Breast epithelium (tissue), 4 donors: ENCODE results near the gene PLA2G7. TPM values are rescaled to one million over a fixed set of nuclear protein-coding genes. Genes with fewer than 3 reads are reported as not detected.
"Not testable (repeated sequence)": the region's sequence is repeated elsewhere in the genome, so short reads cannot be mapped to it uniquely, and the experiment has no call there.

Source experiments
- DNase-seq, 2 donors: peaks; one replicate each; pipeline ENCODE4 v3.0.0-alpha.2; 2019; ENCODE audit warnings: low spot score in 2 of 2
- H3K27ac ChIP-seq, 2 donors: fragments of 200-600 bp; sonication (generic) in 1 of 2; one replicate each; pipeline ENCODE4 v1.5.1; 2016 to 2019; ENCODE audit warnings: mild to moderate bottlenecking in 1 of 2
- H3K27me3 ChIP-seq, 2 donors: fragments of 200-600 bp; sonication (generic) in 1 of 2; one replicate each; pipeline versions ENCODE4 v1.5.1 to v1.6.0; 2017 to 2019; ENCODE audit warnings: control low read depth in 1 of 2, mild to moderate bottlenecking in 1 of 2
- H3K36me3 ChIP-seq: fragments of 200-600 bp; one replicate; pipeline ENCODE4 v1.5.1; 2019
- H3K4me1 ChIP-seq, 2 donors: fragments of 200-600 bp; sonication (generic); one replicate each; pipeline ENCODE4 v1.5.1; 2016 to 2019; ENCODE audit warnings: control low read depth in 1 of 2
- H3K4me3 ChIP-seq, 3 donors: fragments of 200-600 bp; sonication (generic); 1 replicate in 2 of 3; 2 replicates in 1 of 3; pipeline ENCODE4 v1.5.1; 2016 to 2019; ENCODE audit warnings: mild to moderate bottlenecking in 3 of 3, moderate library complexity in 2 of 3
- H3K9me3 ChIP-seq, 2 donors: fragments of 200-600 bp; sonication (generic) in 1 of 2; one replicate each; pipeline ENCODE4 v1.5.1; 2016 to 2019; ENCODE audit warnings: control low read depth in 1 of 2
- CTCF ChIP-seq, 3 donors: fragments of 450-650 bp; IDR thresholded peaks; one replicate each; pipeline ENCODE4 v1.5.1; 2016 to 2017; ENCODE audit warnings: antibody characterized with exemption in 3 of 3, mild to moderate bottlenecking in 3 of 3, moderate library complexity in 3 of 3
- POLR2A ChIP-seq: fragments of 450-650 bp; IDR thresholded peaks from one replicate; pipeline ENCODE4 v1.6.1; 2016; ENCODE audit warnings: antibody characterized with exemption, mild to moderate bottlenecking, moderate library complexity
- POLR2AphosphoS5 ChIP-seq, 3 donors: sonication (generic); formaldehyde crosslinking; IDR thresholded peaks; one replicate each; pipeline ENCODE4 v1.6.1; 2017; ENCODE audit warnings: antibody characterized with exemption in 3 of 3
- intact Hi-C: fragments of 100-400 bp; cut with DNase I; formaldehyde crosslinking; loops from one replicate; pipeline ENCODE4 v1.15.1; 2023; ENCODE audit warnings: low total_unique reads
- total RNA-seq, 3 donors: library from RNA; depleted of rRNA; stranded (reverse); fragments of >200 nt; gene quantifications; one replicate each; pipeline ENCODE4 v1.1.0, GENCODE V29; 2016

Gene PLA2G7
- total RNA-seq, 3 donors from 2014 or later, result 0.98 to 7.2 (median 1.3) TPM

- Histone ChIP-seq H3K27me3 (no peaks in the 10 kb centered on the region), H3K9me3 (no peaks in the 10 kb centered on the region), H3K4me1 (no peaks in the 10 kb centered on the region), H3K36me3 (no peaks in the 10 kb centered on the region), H3K27ac (no peak overlapping the region), H3K4me3 (no peak overlapping the region)
- TF ChIP-seq CTCF (IDR thresholded peaks at IDR 0.05) (no peak), POLR2AphosphoS5 (IDR thresholded peaks at IDR 0.05) (no peak), POLR2A (no peak)
- no peak for DNase-seq
- intact Hi-C loops, result loop anchor here (2.0 kb wide), 1 partner anchor 35 kb away; no protein-coding TSS in a partner anchor
These were observed 41.0 kb upstream of the PLA2G7 start for GRCh38 chr6:46776070-46776712.

- H3K27me3 ChIP-seq, DNase-seq, H3K4me1 ChIP-seq, H3K9me3 ChIP-seq, intact Hi-C loops, H3K36me3 ChIP-seq, H3K4me3 ChIP-seq, H3K27ac ChIP-seq: not testable (repeated sequence)
These were observed 39.6 kb upstream of the PLA2G7 start for GRCh38 chr6:46774736-46775135.

- Histone ChIP-seq H3K27me3 (no peaks in the 10 kb centered on the region), H3K9me3 (no peaks in the 10 kb centered on the region), H3K36me3 (no peaks in the 10 kb centered on the region), H3K4me1 (no peaks in the 10 kb centered on the region), H3K27ac (no peak overlapping the region), H3K4me3 (no peak overlapping the region)
- intact Hi-C loops, result no loop called here
- no peak for DNase-seq
- TF ChIP-seq POLR2A, result no peak
- TF ChIP-seq CTCF (IDR thresholded peaks at IDR 0.05), result no peak
- TF ChIP-seq POLR2AphosphoS5 (IDR thresholded peaks at IDR 0.05), result no peak
These were observed 38.2 kb upstream of the PLA2G7 start for GRCh38 chr6:46773201-46773855.

GRCh38 chr6:46772762-46773161 lies 37.6 kb upstream of the PLA2G7 start:
- no peaks in the 10 kb centered on the region for H3K9me3 ChIP-seq
- TF ChIP-seq POLR2A (no peak), CTCF (IDR thresholded peaks at IDR 0.05) (no peak), POLR2AphosphoS5 (IDR thresholded peaks at IDR 0.05) (no peak)
- H3K27ac ChIP-seq, result no peak overlapping the region
- no peak for DNase-seq
- no peak overlapping the region for H3K4me3 ChIP-seq
- no peaks in the 10 kb centered on the region for H3K4me1 ChIP-seq
- no peaks in the 10 kb centered on the region for H3K36me3 ChIP-seq
- H3K27me3 ChIP-seq, result no peaks in the 10 kb centered on the region
- intact Hi-C loops, result no loop called here

GRCh38 chr6:46772016-46772415 lies 36.8 kb upstream of the PLA2G7 start:
- no peak for DNase-seq
- Histone ChIP-seq H3K36me3 (no peaks in the 10 kb centered on the region), H3K27ac (no peak overlapping the region), H3K9me3 (no peaks in the 10 kb centered on the region), H3K4me3 (no peak overlapping the region), H3K27me3 (no peaks in the 10 kb centered on the region), H3K4me1 (no peaks in the 10 kb centered on the region)
- intact Hi-C loops, result no loop called here
- TF ChIP-seq CTCF (IDR thresholded peaks at IDR 0.05), result no peak
- TF ChIP-seq POLR2AphosphoS5 (IDR thresholded peaks at IDR 0.05), result no peak
- no peak for TF ChIP-seq POLR2A
